ENCODE measurements around the gene GNA12. TPM values are rescaled to one million over a fixed set of nuclear protein-coding genes. Genes with fewer than 3 reads are reported as not detected.

The GNA12 gene
- polyA plus RNA-seq, 1 of the 3 experiments (the other 2 are of a cell fraction): 64.8 TPM

- TF ChIP-seq SMC3 (IDR thresholded peaks at IDR 0.05; ENCODE audit: low read depth, low read length) (peak; percentile 44), EZH2phosphoT487 (IDR thresholded peaks at IDR 0.05; ENCODE audit: borderline replicate concordance, low read depth) (no peak), USF2 (IDR thresholded peaks at IDR 0.05; ENCODE audit: borderline replicate concordance, low read depth, low read length) (no peak), NRF1 (IDR thresholded peaks at IDR 0.05; ENCODE audit: low read depth, low read length) (no peak), RAD21 (IDR thresholded peaks at IDR 0.05; ENCODE audit: low read length) (peak; percentile 46), CTCF (IDR thresholded peaks at IDR 0.05) (peak; percentile 66)
- H3K27ac ChIP-seq (ENCODE audit: low read depth in 2 of 2, low read length in 1 of 2): no peak overlapping the region
- no peaks in the 10 kb centered on the region for H3K9me3 ChIP-seq
- no peak overlapping the region for H3K9ac ChIP-seq
- H3K4me3 ChIP-seq (ENCODE audit: low read depth in 2 of 2, low read length in 1 of 2): no peak overlapping the region
- peaks cover 14 to 33% of the 10 kb centered on the region in 2 experiments for H3K36me3 ChIP-seq (replicated peaks in 1 of 2; ENCODE audit: control insufficient read depth in 1 of 2, insufficient read depth in 2 of 2, low read length in 1 of 2)
- 79% methylated on average over 16 of the region's 16 CpGs for WGBS (ENCODE audit: low lambda C conversion rate)
- no peaks in the 10 kb centered on the region for H4K20me1 ChIP-seq (ENCODE audit: insufficient read depth)
- H2AFZ ChIP-seq (ENCODE audit: low read depth): no peak overlapping the region
- no peak overlapping the region for H3K4me2 ChIP-seq
- H3K4me1 ChIP-seq (ENCODE audit: control insufficient read depth in 1 of 2, insufficient read depth in 2 of 2, low read depth in 1 of 2, low read length in 1 of 2): peaks cover 0 to 27% of the 10 kb centered on the region in 2 experiments; a peak in 1 of 4 replicates
- H3F3A ChIP-seq (replicated peaks; ENCODE audit: insufficient read depth): no peaks in the 10 kb centered on the region
- H3K79me2 ChIP-seq (ENCODE audit: insufficient read depth): no peaks in the 10 kb centered on the region
- H3K27me3 ChIP-seq (ENCODE audit: insufficient read depth): no peaks in the 10 kb centered on the region
- ChIA-PET CTCF (interaction anchor here (0.5 to 7.6 kb wide), 32 partner anchors 9 to 1483 kb away, joined by 3 to 94 read pairs (median 4); no protein-coding TSS in a partner anchor), POLR2A (no interaction called here)
- H3K9me2 ChIP-seq: no peaks in the 10 kb centered on the region
- DNase-seq: peak; percentile 89
Observed at GRCh38 chr7:2719007-2719406, 125.1 kb downstream of the GNA12 start.

GRCh38 chr7:2718296-2718965, 125.7 kb downstream of the GNA12 start:
- no peak overlapping the region for H2AFZ ChIP-seq (ENCODE audit: low read depth)
- peaks cover 0 to 28% of the 10 kb centered on the region in 2 experiments; a peak in 1 of 4 replicates for H3K4me1 ChIP-seq (ENCODE audit: control insufficient read depth in 1 of 2, insufficient read depth in 2 of 2, low read depth in 1 of 2, low read length in 1 of 2)
- H3K4me2 ChIP-seq: no peak overlapping the region
- no peak overlapping the region for H3K9ac ChIP-seq
- H3F3A ChIP-seq (replicated peaks; ENCODE audit: insufficient read depth): no peaks in the 10 kb centered on the region
- no peaks in the 10 kb centered on the region for H3K27me3 ChIP-seq (ENCODE audit: insufficient read depth)
- no peaks in the 10 kb centered on the region for H3K9me3 ChIP-seq
- no peaks in the 10 kb centered on the region for H3K79me2 ChIP-seq (ENCODE audit: insufficient read depth)
- DNase-seq: no peak
- no peaks in the 10 kb centered on the region for H3K9me2 ChIP-seq
- H3K36me3 ChIP-seq (replicated peaks in 1 of 2; ENCODE audit: control insufficient read depth in 1 of 2, insufficient read depth in 2 of 2, low read length in 1 of 2): peaks cover 14 to 32% of the 10 kb centered on the region in 2 experiments
- CTCF ChIA-PET: interaction anchor here (0.6 to 7.6 kb wide), 29 partner anchors 8 to 1368 kb away, joined by 3 to 94 read pairs (median 5); no protein-coding TSS in a partner anchor
- TF ChIP-seq NRF1 (IDR thresholded peaks at IDR 0.05; ENCODE audit: low read depth, low read length) (no peak), YY1 (IDR thresholded peaks at IDR 0.05; ENCODE audit: low read depth) (no peak), SIN3A (IDR thresholded peaks at IDR 0.05; ENCODE audit: borderline replicate concordance, low read depth, low read length) (no peak), TAF1 (IDR thresholded peaks at IDR 0.05; ENCODE audit: borderline replicate concordance, low read depth, low read length) (no peak), GABPA (IDR thresholded peaks at IDR 0.05; ENCODE audit: low read depth) (no peak), RFX5 (IDR thresholded peaks at IDR 0.05; ENCODE audit: low read length) (no peak), POLR2AphosphoS5 (IDR thresholded peaks at IDR 0.05; ENCODE audit: low read depth, low read length) (no peak)
- H4K20me1 ChIP-seq (ENCODE audit: insufficient read depth): no peaks in the 10 kb centered on the region
- POLR2A ChIA-PET: no interaction called here
- WGBS (ENCODE audit: low lambda C conversion rate): 91% methylated on average over 34 of the region's 34 CpGs
- no peak overlapping the region for H3K27ac ChIP-seq (ENCODE audit: low read depth in 2 of 2, low read length in 1 of 2)
- no peak overlapping the region for H3K4me3 ChIP-seq (ENCODE audit: low read depth in 2 of 2, low read length in 1 of 2)
